ENCODE results near the gene HMG20A.

DNA sequence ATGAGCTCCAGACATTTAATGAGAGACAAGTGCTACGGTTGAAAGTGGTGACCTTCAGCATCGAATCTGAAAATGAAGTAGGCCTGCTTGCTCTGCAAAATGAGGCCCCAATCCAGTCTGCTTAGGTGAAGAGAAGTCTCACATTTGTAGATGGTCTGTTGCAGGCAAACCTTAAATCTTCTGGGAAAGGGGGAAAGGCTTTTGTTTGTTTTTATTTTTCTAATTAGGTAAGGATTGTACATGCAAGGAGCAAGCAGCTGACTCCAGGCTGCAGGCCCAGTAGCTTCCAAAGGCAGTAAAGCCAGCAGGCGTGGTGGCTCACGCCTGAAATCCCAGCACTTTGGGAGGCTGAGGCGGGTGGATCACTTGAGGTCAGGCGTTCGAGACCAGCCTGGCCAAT, 74.3 kb downstream of the HMG20A start:
- TF ChIP-seq, protein P1, sequence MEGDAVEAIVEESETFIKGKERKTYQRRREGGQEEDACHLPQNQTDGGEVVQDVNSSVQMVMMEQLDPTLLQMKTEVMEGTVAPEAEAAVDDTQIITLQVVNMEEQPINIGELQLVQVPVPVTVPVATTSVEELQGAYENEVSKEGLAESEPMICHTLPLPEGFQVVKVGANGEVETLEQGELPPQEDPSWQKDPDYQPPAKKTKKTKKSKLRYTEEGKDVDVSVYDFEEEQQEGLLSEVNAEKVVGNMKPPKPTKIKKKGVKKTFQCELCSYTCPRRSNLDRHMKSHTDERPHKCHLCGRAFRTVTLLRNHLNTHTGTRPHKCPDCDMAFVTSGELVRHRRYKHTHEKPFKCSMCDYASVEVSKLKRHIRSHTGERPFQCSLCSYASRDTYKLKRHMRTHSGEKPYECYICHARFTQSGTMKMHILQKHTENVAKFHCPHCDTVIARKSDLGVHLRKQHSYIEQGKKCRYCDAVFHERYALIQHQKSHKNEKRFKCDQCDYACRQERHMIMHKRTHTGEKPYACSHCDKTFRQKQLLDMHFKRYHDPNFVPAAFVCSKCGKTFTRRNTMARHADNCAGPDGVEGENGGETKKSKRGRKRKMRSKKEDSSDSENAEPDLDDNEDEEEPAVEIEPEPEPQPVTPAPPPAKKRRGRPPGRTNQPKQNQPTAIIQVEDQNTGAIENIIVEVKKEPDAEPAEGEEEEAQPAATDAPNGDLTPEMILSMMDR (IDR thresholded peaks at IDR 0.05), result no peak
- TF ChIP-seq POLR2A (IDR thresholded peaks at IDR 0.05), result no peak
- no peak for TF ChIP-seq POLR2AphosphoS5 (IDR thresholded peaks at IDR 0.05)
- no peak for TF ChIP-seq EP300 (IDR thresholded peaks at IDR 0.05)
